RWPE2 (cell line): Measurements from ENCODE around the gene KIF26B.

Source experiments
- ATAC-seq: fragments of 200-7000 bp; cut with Tn5 transposase; 3 replicates; pipeline ENCODE4 v1.9.1; 2021; ENCODE audit warnings: low read depth
- DNase-seq: peaks from one replicate; pipeline ENCODE4 v3.0.0-alpha.2; 2020; ENCODE audit warnings: low spot score
- H3K27ac ChIP-seq: fragments of 450-650 bp; 2 replicates; pipeline ENCODE4 v1.5.1; 2017; ENCODE audit warnings: mild to moderate bottlenecking; ENCODE audit not compliant: poor library complexity, severe bottlenecking
- H3K27me3 ChIP-seq: fragments of 250-450 bp; sonication (Bioruptor Pico); 2 replicates; pipeline ENCODE4 v1.5.1; 2021; ENCODE audit warnings: mild to moderate bottlenecking, moderate library complexity; ENCODE audit not compliant: insufficient read depth, poor library complexity, severe bottlenecking
- H3K36me3 ChIP-seq: fragments of 250-450 bp; sonication (Bioruptor Pico); 2 replicates; pipeline ENCODE4 v1.5.1; 2020; ENCODE audit warnings: low read depth, mild to moderate bottlenecking, moderate library complexity
- H3K4me1 ChIP-seq: fragments of 250-450 bp; sonication (Bioruptor Pico); 2 replicates; pipeline ENCODE4 v1.5.1; 2021; ENCODE audit warnings: mild to moderate bottlenecking, moderate library complexity; ENCODE audit not compliant: insufficient read depth, poor library complexity, severe bottlenecking
- H3K4me3 ChIP-seq: fragments of 250-450 bp; sonication (Bioruptor Pico); 2 replicates; pipeline ENCODE4 v1.5.1; 2021; ENCODE audit warnings: mild to moderate bottlenecking, moderate library complexity; ENCODE audit not compliant: severe bottlenecking
- H3K9me3 ChIP-seq: fragments of 250-450 bp; sonication (Bioruptor Pico); 2 replicates; pipeline ENCODE4 v1.5.1; 2021; ENCODE audit warnings: mild to moderate bottlenecking, moderate library complexity; ENCODE audit not compliant: severe bottlenecking
- CTCF ChIP-seq: fragments of 450-650 bp; IDR thresholded peaks from one replicate; pipeline ENCODE4 v1.5.1; 2017; ENCODE audit warnings: mild to moderate bottlenecking, moderate library complexity; ENCODE audit not compliant: poor library complexity, severe bottlenecking

KIF26B gene

DNA sequence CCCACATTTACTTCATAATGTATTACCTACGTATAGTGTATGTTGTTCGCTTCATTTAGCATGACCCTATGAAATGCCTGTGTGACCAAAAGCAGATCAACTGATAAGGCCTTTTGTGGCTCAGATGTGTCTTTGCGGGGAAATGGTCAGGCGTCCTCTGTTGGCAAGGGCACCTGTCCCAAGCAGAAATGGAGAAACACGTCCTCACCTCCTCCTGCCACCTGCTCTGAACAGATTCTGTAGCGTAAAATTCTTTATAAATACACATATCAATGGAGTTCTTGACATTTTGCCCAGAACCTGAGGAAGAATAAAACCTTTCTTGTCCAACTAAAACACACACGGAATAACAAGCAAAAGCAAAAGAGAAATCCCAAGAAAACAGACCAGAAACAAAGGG is 417.9 kb downstream of the KIF26B start:
- no peak for DNase-seq
- no peaks in the 10 kb centered on the region for H3K4me1 ChIP-seq
- H3K36me3 ChIP-seq = no peaks in the 10 kb centered on the region
- no peak overlapping the region for H3K4me3 ChIP-seq
- no peak for TF ChIP-seq CTCF
- H3K9me3 ChIP-seq = no peaks in the 10 kb centered on the region
- no peaks in the 10 kb centered on the region for H3K27me3 ChIP-seq
- no peak for ATAC-seq
- no peak overlapping the region for H3K27ac ChIP-seq

DNA sequence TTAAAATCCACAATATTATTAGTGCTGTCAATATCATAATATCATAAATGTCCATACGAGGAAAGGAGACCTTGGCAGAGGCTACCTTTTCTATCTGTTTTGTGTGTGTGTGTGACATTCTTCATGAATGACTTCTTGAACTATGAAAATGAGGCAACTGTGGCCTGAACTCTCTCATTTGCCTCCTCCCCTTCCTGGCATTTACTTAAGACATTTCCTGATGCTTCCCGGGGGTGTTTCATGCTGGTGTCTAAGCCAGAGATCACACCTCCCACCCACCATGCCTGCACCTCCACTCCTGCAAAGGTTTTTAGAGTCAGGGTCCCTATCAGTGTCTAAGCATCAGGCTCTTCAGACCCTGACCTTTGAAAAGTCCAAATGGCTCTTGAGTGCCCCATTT is 420.9 kb downstream of the KIF26B start:
- Histone ChIP-seq H3K9me3 (no peaks in the 10 kb centered on the region), H3K4me3 (no peak overlapping the region), H3K27ac (no peak overlapping the region), H3K27me3 (no peaks in the 10 kb centered on the region), H3K36me3 (no peaks in the 10 kb centered on the region), H3K4me1 (no peaks in the 10 kb centered on the region)
- no peak for ATAC-seq
- no peak for TF ChIP-seq CTCF
- DNase-seq = no peak

DNA sequence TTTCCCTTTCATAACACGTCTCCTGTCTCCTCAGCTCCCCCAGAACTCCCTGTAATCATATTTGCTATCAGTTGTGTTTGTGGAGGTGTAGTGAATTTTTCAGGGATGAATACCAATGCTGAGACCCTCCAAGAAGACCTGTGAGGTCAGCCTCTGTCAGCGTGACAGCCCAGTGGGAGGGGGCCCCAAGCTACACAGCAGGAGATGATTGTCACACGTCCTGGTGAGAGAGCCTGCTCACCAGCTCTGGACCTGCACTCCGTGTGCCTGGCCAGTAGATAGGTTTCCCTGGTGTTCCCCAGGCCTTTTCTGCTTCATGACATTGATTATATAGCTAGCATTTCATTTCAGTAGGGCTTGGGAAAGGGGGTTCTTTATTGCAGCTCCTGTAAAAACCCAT is 421.5 kb downstream of the KIF26B start:
- no peak overlapping the region for H3K4me3 ChIP-seq
- ATAC-seq = no peak
- no peak overlapping the region for H3K27ac ChIP-seq
- H3K36me3 ChIP-seq = no peaks in the 10 kb centered on the region
- no peaks in the 10 kb centered on the region for H3K27me3 ChIP-seq
- DNase-seq = no peak
- no peaks in the 10 kb centered on the region for H3K9me3 ChIP-seq
- TF ChIP-seq CTCF = no peak
- H3K4me1 ChIP-seq = no peaks in the 10 kb centered on the region

GRCh38 chr1:245577191-245578157 is 422.7 kb downstream of the KIF26B start:
- ATAC-seq = no peak
- no peaks in the 10 kb centered on the region for H3K36me3 ChIP-seq
- no peaks in the 10 kb centered on the region for H3K27me3 ChIP-seq
- H3K9me3 ChIP-seq = no peaks in the 10 kb centered on the region
- no peak overlapping the region for H3K27ac ChIP-seq
- H3K4me3 ChIP-seq = no peak overlapping the region
- H3K4me1 ChIP-seq = no peaks in the 10 kb centered on the region
- DNase-seq = no peak
- TF ChIP-seq CTCF = no peak

- TF ChIP-seq CTCF = no peak
- H3K27ac ChIP-seq = no peak overlapping the region
- H3K36me3 ChIP-seq = no peaks in the 10 kb centered on the region
- ATAC-seq (no peak), DNase-seq (no peak)
- no peaks in the 10 kb centered on the region for H3K4me1 ChIP-seq
- no peaks in the 10 kb centered on the region for H3K9me3 ChIP-seq
- no peaks in the 10 kb centered on the region for H3K27me3 ChIP-seq
- H3K4me3 ChIP-seq = no peak overlapping the region
Measured at GRCh38 chr1:245578308-245578707, 423.5 kb downstream of the KIF26B start.
